ENCODE measurements around the gene ZNF385D. TPM values are rescaled to one million over a fixed set of nuclear protein-coding genes. Genes with fewer than 3 reads are reported as not detected.

The ZNF385D gene
- total RNA-seq, 1 experiment from 2014 or later = 0.28 TPM

DNA sequence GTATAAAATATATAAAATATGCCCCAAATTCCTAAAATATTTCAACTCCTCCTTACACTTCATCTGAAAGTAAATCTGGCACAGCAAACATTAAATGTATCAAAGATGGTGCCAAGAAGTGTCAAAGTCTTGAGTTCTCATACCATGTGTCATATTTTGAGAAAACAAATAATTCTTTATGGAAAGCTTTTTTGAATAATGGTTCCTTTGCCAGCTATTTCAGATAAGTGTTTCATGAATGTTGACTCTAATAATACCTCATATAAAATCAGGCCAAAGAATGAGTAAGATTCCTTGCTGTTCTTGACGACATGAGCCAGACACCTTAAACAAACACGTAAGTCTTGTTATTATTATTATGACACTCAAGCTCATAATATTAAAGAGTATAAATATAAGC lies 30.3 kb upstream of the ZNF385D start:
- DNase-seq = no peak
- no peaks in the 10 kb centered on the region for H3K27me3 ChIP-seq (ENCODE audit: insufficient read depth, low read depth)
- H3K4me1 ChIP-seq (replicated peaks; ENCODE audit: insufficient read depth) = no peaks in the 10 kb centered on the region
- no peaks in the 10 kb centered on the region for H3K9me3 ChIP-seq (ENCODE audit: insufficient read depth, low read depth)
- no peaks in the 10 kb centered on the region for H3K36me3 ChIP-seq (ENCODE audit: low read depth)
- intact Hi-C loops (cut with micrococcal nuclease; ENCODE audit: unreplicated experiment) = no loop called here
- ChIA-PET POLR2A (ENCODE audit: unreplicated experiment) (no interaction called here), CTCF (no interaction called here)
- H4K20me1 ChIP-seq (ENCODE audit: insufficient read depth) = no peaks in the 10 kb centered on the region
- TF ChIP-seq EZH2 (IDR thresholded peaks at IDR 0.05; ENCODE audit: low read depth) = no peak
- TF ChIP-seq, protein P1, sequence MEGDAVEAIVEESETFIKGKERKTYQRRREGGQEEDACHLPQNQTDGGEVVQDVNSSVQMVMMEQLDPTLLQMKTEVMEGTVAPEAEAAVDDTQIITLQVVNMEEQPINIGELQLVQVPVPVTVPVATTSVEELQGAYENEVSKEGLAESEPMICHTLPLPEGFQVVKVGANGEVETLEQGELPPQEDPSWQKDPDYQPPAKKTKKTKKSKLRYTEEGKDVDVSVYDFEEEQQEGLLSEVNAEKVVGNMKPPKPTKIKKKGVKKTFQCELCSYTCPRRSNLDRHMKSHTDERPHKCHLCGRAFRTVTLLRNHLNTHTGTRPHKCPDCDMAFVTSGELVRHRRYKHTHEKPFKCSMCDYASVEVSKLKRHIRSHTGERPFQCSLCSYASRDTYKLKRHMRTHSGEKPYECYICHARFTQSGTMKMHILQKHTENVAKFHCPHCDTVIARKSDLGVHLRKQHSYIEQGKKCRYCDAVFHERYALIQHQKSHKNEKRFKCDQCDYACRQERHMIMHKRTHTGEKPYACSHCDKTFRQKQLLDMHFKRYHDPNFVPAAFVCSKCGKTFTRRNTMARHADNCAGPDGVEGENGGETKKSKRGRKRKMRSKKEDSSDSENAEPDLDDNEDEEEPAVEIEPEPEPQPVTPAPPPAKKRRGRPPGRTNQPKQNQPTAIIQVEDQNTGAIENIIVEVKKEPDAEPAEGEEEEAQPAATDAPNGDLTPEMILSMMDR (conservative IDR thresholded peaks at IDR 0.05) = no peak
- no peak overlapping the region for H2AFZ ChIP-seq
- H3K4me3 ChIP-seq = no peak overlapping the region
- peaks cover 4% of the 10 kb centered on the region; the same call in 1 of the 2 replicates for H3K9me2 ChIP-seq (ENCODE audit: insufficient read depth)
- no TSS peak for BruUV-seq (replicated peaks)
- H3K79me2 ChIP-seq (ENCODE audit: low read depth) = no peaks in the 10 kb centered on the region
- no peak overlapping the region for H3K4me2 ChIP-seq
- no peaks in the 10 kb centered on the region for H3F3A ChIP-seq (ENCODE audit: insufficient read depth, low read depth)
- H3K27ac ChIP-seq = no peak overlapping the region

DNA sequence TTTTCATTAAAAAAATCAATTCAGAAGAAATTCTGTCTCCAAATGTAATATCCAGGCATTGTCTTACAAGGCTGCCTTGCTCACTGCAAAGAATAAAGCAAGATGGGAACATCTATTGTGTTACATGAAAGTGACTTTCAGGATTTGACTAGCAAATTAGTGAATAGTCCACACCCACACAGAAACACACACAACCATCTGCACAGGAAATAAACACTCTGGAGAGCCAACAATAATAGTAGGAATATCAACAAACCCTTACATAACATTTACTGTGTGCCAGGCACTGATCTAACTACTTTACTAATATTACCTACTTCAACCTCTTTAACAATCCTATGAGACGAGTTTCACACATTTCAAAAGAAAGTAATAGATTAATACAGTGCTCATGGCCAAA lies 28.9 kb upstream of the ZNF385D start:
- H3K36me3 ChIP-seq (ENCODE audit: low read depth) = no peaks in the 10 kb centered on the region
- H3K9me2 ChIP-seq (ENCODE audit: insufficient read depth) = peaks cover 4% of the 10 kb centered on the region; the same call in 1 of the 2 replicates
- H3F3A ChIP-seq (ENCODE audit: insufficient read depth, low read depth) = no peaks in the 10 kb centered on the region
- ChIA-PET CTCF (no interaction called here), POLR2A (ENCODE audit: unreplicated experiment) (no interaction called here)
- intact Hi-C loops (cut with micrococcal nuclease; ENCODE audit: unreplicated experiment) = no loop called here
- TF ChIP-seq, protein P1 (conservative IDR thresholded peaks at IDR 0.05) = no peak
- TF ChIP-seq EZH2 (IDR thresholded peaks at IDR 0.05; ENCODE audit: low read depth) = no peak
- no peaks in the 10 kb centered on the region for H3K9me3 ChIP-seq (ENCODE audit: insufficient read depth, low read depth)
- H3K4me1 ChIP-seq (replicated peaks; ENCODE audit: insufficient read depth) = no peaks in the 10 kb centered on the region
- no peak overlapping the region for H3K4me2 ChIP-seq
- H3K27ac ChIP-seq = no peak overlapping the region
- no peaks in the 10 kb centered on the region for H4K20me1 ChIP-seq (ENCODE audit: insufficient read depth)
- H2AFZ ChIP-seq = no peak overlapping the region
- H3K4me3 ChIP-seq = no peak overlapping the region
- no peaks in the 10 kb centered on the region for H3K27me3 ChIP-seq (ENCODE audit: insufficient read depth, low read depth)
- no peak for DNase-seq
- no peaks in the 10 kb centered on the region for H3K79me2 ChIP-seq (ENCODE audit: low read depth)
- no TSS peak for BruUV-seq (replicated peaks)

DNA sequence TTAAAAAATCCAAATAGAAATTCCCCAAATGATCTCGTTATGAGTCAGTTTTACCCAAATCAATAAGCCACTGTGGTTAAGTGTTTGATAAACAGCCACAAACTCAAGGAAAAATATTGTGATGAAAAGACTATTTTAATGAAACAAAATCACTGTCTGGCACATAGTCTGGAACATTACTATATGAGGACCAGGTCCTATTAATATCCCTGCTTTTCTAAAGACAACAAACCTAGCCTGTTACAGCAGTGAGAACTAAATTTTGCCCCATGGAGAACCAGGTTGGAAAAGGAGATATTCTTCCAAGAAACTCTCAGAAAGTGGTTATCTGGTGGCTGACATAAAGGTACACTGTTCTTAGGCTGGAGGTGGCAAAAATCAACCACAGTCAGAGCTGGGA lies 27.7 kb upstream of the ZNF385D start:
- Histone ChIP-seq H3F3A (ENCODE audit: insufficient read depth, low read depth) (no peaks in the 10 kb centered on the region), H2AFZ (no peak overlapping the region), H3K4me3 (no peak overlapping the region), H3K27me3 (ENCODE audit: insufficient read depth, low read depth) (no peaks in the 10 kb centered on the region), H3K36me3 (ENCODE audit: low read depth) (no peaks in the 10 kb centered on the region), H3K79me2 (ENCODE audit: low read depth) (no peaks in the 10 kb centered on the region), H4K20me1 (ENCODE audit: insufficient read depth) (no peaks in the 10 kb centered on the region), H3K4me2 (no peak overlapping the region), H3K4me1 (replicated peaks; ENCODE audit: insufficient read depth) (no peaks in the 10 kb centered on the region), H3K9me3 (ENCODE audit: insufficient read depth, low read depth) (no peaks in the 10 kb centered on the region), H3K9me2 (ENCODE audit: insufficient read depth) (no peaks in the 10 kb centered on the region), H3K27ac (no peak overlapping the region)
- POLR2A ChIA-PET (ENCODE audit: unreplicated experiment) = no interaction called here
- TF ChIP-seq, protein P1 (conservative IDR thresholded peaks at IDR 0.05) = no peak
- no peak for TF ChIP-seq EZH2 (IDR thresholded peaks at IDR 0.05; ENCODE audit: low read depth)
- no peak for DNase-seq
- BruUV-seq (replicated peaks) = no TSS peak
- CTCF ChIA-PET = no interaction called here
- intact Hi-C loops (cut with micrococcal nuclease; ENCODE audit: unreplicated experiment) = no loop called here

Measured in PC-9 (cell line).